ENCODE data around the gene ROPN1B.

ROPN1B gene

DNA sequence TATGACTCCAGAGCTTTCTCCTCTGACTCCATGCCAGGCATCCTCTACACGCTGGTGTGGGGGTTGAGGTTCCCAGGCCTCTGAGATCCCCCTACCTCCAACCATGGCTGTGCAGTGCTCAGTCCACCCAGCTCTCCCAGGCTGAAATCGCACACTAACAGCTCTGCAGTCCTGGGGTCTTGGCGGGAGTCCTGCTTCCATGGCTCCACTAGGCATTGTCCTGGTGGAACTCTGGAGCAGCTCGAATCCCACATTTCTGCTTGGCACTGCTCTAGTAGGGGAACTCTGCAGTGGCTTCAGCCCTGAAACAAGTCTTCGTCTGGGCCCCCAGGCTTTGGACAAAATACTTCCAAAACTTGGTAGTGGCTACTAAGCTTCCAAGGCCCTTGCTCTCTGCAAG, 50.7 kb downstream of the ROPN1B start:
- H2AFZ ChIP-seq (ENCODE audit: low read depth, low read length), result no peak overlapping the region
- no peaks in the 10 kb centered on the region for H3K27me3 ChIP-seq (ENCODE audit: low read depth, low read length)
- H3K9ac ChIP-seq (ENCODE audit: low read length), result no peak overlapping the region
- peaks cover 8% of the 10 kb centered on the region for H3K4me1 ChIP-seq (ENCODE audit: low read length)
- no peak overlapping the region for H3K27ac ChIP-seq (ENCODE audit: low read length)
- no peaks in the 10 kb centered on the region for H3K9me3 ChIP-seq (ENCODE audit: insufficient read depth, low read length)
- H3K79me2 ChIP-seq (ENCODE audit: low read length), result no peaks in the 10 kb centered on the region
- no peak for TF ChIP-seq EZH2phosphoT487 (IDR thresholded peaks at IDR 0.05; ENCODE audit: low read depth)
- TF ChIP-seq, protein P1, sequence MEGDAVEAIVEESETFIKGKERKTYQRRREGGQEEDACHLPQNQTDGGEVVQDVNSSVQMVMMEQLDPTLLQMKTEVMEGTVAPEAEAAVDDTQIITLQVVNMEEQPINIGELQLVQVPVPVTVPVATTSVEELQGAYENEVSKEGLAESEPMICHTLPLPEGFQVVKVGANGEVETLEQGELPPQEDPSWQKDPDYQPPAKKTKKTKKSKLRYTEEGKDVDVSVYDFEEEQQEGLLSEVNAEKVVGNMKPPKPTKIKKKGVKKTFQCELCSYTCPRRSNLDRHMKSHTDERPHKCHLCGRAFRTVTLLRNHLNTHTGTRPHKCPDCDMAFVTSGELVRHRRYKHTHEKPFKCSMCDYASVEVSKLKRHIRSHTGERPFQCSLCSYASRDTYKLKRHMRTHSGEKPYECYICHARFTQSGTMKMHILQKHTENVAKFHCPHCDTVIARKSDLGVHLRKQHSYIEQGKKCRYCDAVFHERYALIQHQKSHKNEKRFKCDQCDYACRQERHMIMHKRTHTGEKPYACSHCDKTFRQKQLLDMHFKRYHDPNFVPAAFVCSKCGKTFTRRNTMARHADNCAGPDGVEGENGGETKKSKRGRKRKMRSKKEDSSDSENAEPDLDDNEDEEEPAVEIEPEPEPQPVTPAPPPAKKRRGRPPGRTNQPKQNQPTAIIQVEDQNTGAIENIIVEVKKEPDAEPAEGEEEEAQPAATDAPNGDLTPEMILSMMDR (IDR thresholded peaks at IDR 0.05; ENCODE audit: low read depth, low read length), result no peak
- H3K4me3 ChIP-seq (ENCODE audit: low read length), result no peak overlapping the region
- no peaks in the 10 kb centered on the region for H4K20me1 ChIP-seq (ENCODE audit: insufficient read depth, low read length)
- H3K36me3 ChIP-seq (replicated peaks; ENCODE audit: low read depth, low read length), result peaks cover 3% of the 10 kb centered on the region
- H3K4me2 ChIP-seq (ENCODE audit: low read length), result no peak overlapping the region

GRCh38 chr3:126021224-126021623, 52.2 kb downstream of the ROPN1B start:
- no peak overlapping the region for H3K9ac ChIP-seq (ENCODE audit: low read length)
- H3K79me2 ChIP-seq (ENCODE audit: low read length), result no peaks in the 10 kb centered on the region
- H3K9me3 ChIP-seq (ENCODE audit: insufficient read depth, low read length), result no peaks in the 10 kb centered on the region
- no peaks in the 10 kb centered on the region for H3K27me3 ChIP-seq (ENCODE audit: low read depth, low read length)
- no peak overlapping the region for H2AFZ ChIP-seq (ENCODE audit: low read depth, low read length)
- no peak overlapping the region for H3K27ac ChIP-seq (ENCODE audit: low read length)
- no peak overlapping the region for H3K4me2 ChIP-seq (ENCODE audit: low read length)
- H3K4me3 ChIP-seq (ENCODE audit: low read length), result no peak overlapping the region
- TF ChIP-seq, protein P1 (IDR thresholded peaks at IDR 0.05; ENCODE audit: low read depth, low read length), result no peak
- TF ChIP-seq EZH2phosphoT487 (IDR thresholded peaks at IDR 0.05; ENCODE audit: low read depth), result no peak
- H3K36me3 ChIP-seq (replicated peaks; ENCODE audit: low read depth, low read length), result peaks cover 3% of the 10 kb centered on the region
- H4K20me1 ChIP-seq (ENCODE audit: insufficient read depth, low read length), result no peaks in the 10 kb centered on the region
- peaks cover 8% of the 10 kb centered on the region for H3K4me1 ChIP-seq (ENCODE audit: low read length)

DNA sequence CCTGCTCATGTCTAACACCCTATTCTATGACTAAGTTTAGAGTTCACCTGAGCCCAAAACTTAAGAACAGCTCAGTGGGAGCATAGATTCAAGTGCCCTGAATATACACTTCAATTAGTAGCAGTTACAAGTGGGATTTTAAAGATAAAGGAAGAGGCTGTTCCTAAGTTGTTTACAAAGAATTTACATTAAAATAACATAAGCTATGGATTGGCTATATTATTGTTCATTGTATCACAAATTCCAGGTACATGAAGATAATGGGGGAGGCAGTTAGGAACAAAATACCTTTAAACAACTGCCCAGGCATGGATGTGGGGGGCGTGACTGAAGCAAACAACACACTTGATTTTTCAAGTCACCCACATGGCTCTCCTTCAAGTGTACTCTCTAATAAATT, 52.7 kb downstream of the ROPN1B start:
- peaks cover 3% of the 10 kb centered on the region for H3K36me3 ChIP-seq (replicated peaks; ENCODE audit: low read depth, low read length)
- H3K4me2 ChIP-seq (ENCODE audit: low read length), result no peak overlapping the region
- H3K4me3 ChIP-seq (ENCODE audit: low read length), result no peak overlapping the region
- no peaks in the 10 kb centered on the region for H3K27me3 ChIP-seq (ENCODE audit: low read depth, low read length)
- no peak overlapping the region for H2AFZ ChIP-seq (ENCODE audit: low read depth, low read length)
- no peaks in the 10 kb centered on the region for H4K20me1 ChIP-seq (ENCODE audit: insufficient read depth, low read length)
- TF ChIP-seq, protein P1 (IDR thresholded peaks at IDR 0.05; ENCODE audit: low read depth, low read length), result no peak
- TF ChIP-seq EZH2phosphoT487 (IDR thresholded peaks at IDR 0.05; ENCODE audit: low read depth), result no peak
- H3K27ac ChIP-seq (ENCODE audit: low read length), result no peak overlapping the region
- no peaks in the 10 kb centered on the region for H3K9me3 ChIP-seq (ENCODE audit: insufficient read depth, low read length)
- peaks cover 8% of the 10 kb centered on the region for H3K4me1 ChIP-seq (ENCODE audit: low read length)
- H3K79me2 ChIP-seq (ENCODE audit: low read length), result no peaks in the 10 kb centered on the region
- no peak overlapping the region for H3K9ac ChIP-seq (ENCODE audit: low read length)

DNA sequence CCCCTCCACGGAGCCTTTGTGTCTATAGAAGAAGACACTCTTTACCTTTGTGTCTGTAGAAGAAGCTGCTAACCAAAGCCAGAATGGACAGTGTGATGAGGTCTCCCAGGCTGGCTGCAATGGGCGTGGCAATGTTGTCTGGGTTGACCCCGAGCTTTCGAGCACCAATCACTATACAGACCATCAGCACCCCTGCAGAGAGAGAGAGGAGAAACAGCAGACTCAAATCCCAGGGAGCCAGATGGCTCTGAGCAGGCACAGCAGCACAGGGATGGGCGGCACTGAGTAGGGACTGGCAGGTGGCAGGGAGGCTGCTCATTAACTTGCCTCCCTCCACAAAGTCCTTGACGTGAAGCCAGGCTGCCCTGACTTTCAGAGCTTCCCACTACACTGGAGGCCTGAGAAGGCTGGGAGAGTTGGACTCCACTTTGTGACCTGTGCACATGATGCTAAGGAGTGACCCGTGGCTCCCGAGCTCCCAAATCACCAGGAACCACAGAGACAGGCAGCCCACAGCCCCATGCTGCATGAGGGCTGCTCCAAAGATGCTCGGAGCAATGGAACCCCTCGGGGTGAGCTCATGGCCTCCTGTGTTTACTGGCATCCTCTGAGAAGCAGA, 53.9 kb downstream of the ROPN1B start:
- no peak overlapping the region for H3K4me3 ChIP-seq (ENCODE audit: low read length)
- H2AFZ ChIP-seq (ENCODE audit: low read depth, low read length), result no peak overlapping the region
- no peak overlapping the region for H3K27ac ChIP-seq (ENCODE audit: low read length)
- H3K27me3 ChIP-seq (ENCODE audit: low read depth, low read length), result no peaks in the 10 kb centered on the region
- H3K4me1 ChIP-seq (ENCODE audit: low read length), result peaks cover 8% of the 10 kb centered on the region
- H3K79me2 ChIP-seq (ENCODE audit: low read length), result no peaks in the 10 kb centered on the region
- H3K9ac ChIP-seq (ENCODE audit: low read length), result no peak overlapping the region
- peaks cover 3% of the 10 kb centered on the region for H3K36me3 ChIP-seq (replicated peaks; ENCODE audit: low read depth, low read length)
- H3K4me2 ChIP-seq (ENCODE audit: low read length), result no peak overlapping the region
- no peaks in the 10 kb centered on the region for H4K20me1 ChIP-seq (ENCODE audit: insufficient read depth, low read length)
- TF ChIP-seq, protein P1 (IDR thresholded peaks at IDR 0.05; ENCODE audit: low read depth, low read length), result no peak
- TF ChIP-seq EZH2phosphoT487 (IDR thresholded peaks at IDR 0.05; ENCODE audit: low read depth), result no peak
- no peaks in the 10 kb centered on the region for H3K9me3 ChIP-seq (ENCODE audit: insufficient read depth, low read length)

All from OCI-LY3 (cell line).